Esophagus squamous epithelium (tissue), 4 donors: ENCODE results near the gene EPHA6.

Experiments used
- POLR2A ChIP-seq, 4 donors: fragments of 450-650 bp; IDR thresholded peaks; one replicate each; pipeline ENCODE4 v1.6.1; 2017; ENCODE audit warnings: antibody characterized with exemption in 4 of 4, mild to moderate bottlenecking in 4 of 4, moderate library complexity in 3 of 4
- TF ChIP-seq, protein P1 (sequence below), 6 experiments: fragments of 450-650 bp in 4 of 6; fragments of 200-600 bp in 2 of 6; sonication (generic) in 2 of 6; IDR thresholded peaks; one replicate each; pipeline ENCODE4 v1.5.1; 2016 to 2019; ENCODE audit warnings: antibody characterized with exemption in 6 of 6, mild to moderate bottlenecking in 4 of 6, moderate library complexity in 4 of 6

DNA sequence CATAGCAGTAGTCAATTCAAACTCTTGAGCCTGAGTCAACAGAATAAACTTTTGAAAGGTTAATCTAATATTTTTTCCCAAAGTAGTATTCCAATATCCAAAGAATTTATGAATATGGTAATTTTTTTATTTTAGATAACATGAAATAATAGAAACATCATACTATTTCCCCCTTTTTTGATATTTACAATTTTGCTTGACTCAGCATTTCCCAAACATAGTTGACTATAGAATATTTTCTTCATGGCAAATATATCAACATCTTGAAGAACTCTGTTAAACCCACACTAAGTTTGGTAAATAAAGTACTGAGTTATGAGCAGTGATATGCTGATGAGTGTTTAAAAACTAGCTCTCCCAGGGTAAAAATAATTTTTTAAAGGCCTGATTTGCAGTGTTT, 570.2 kb downstream of the EPHA6 start:
- TF ChIP-seq POLR2A (IDR thresholded peaks at IDR 0.05): no peak
- TF ChIP-seq, protein P1, sequence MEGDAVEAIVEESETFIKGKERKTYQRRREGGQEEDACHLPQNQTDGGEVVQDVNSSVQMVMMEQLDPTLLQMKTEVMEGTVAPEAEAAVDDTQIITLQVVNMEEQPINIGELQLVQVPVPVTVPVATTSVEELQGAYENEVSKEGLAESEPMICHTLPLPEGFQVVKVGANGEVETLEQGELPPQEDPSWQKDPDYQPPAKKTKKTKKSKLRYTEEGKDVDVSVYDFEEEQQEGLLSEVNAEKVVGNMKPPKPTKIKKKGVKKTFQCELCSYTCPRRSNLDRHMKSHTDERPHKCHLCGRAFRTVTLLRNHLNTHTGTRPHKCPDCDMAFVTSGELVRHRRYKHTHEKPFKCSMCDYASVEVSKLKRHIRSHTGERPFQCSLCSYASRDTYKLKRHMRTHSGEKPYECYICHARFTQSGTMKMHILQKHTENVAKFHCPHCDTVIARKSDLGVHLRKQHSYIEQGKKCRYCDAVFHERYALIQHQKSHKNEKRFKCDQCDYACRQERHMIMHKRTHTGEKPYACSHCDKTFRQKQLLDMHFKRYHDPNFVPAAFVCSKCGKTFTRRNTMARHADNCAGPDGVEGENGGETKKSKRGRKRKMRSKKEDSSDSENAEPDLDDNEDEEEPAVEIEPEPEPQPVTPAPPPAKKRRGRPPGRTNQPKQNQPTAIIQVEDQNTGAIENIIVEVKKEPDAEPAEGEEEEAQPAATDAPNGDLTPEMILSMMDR (IDR thresholded peaks at IDR 0.05): no peak
